HG02970 (cell line): ENCODE data around the gene COL4A2.
"Not testable (repeated sequence)": the region's sequence is repeated elsewhere in the genome, so short reads cannot be mapped to it uniquely, and the experiment has no call there.

ENCODE experiments used
- ATAC-seq: cut with Tn5 transposase; IDR thresholded peaks from one replicate; pipeline ENCODE4 v1.9.1; 2021; ENCODE audit warnings: mild to moderate bottlenecking, moderate library complexity, moderate number of reproducible peaks; ENCODE audit not compliant: unreplicated experiment, low FRiP score

COL4A2 gene

GRCh38 chr13:110305544-110305943 lies 1.5 kb upstream of the COL4A2 start:
- ATAC-seq = no peak

GRCh38 chr13:110305949-110306339 lies 1.1 kb upstream of the COL4A2 start:
- no peak for ATAC-seq

GRCh38 chr13:110306340-110306959 lies 634 bp upstream of the COL4A2 start:
- ATAC-seq = no peak

GRCh38 chr13:110307767-110308655 lies 927 bp downstream of the COL4A2 start:
- no peak for ATAC-seq

GRCh38 chr13:110308656-110309359 lies 1.7 kb downstream of the COL4A2 start:
- no peak for ATAC-seq

- no peak for ATAC-seq
These were observed 2.8 kb downstream of the COL4A2 start for GRCh38 chr13:110309661-110310524.

GRCh38 chr13:110310541-110311442 lies 3.7 kb downstream of the COL4A2 start:
- ATAC-seq = no peak

GRCh38 chr13:110311443-110312338 lies 4.6 kb downstream of the COL4A2 start:
- no peak for ATAC-seq

- no peak for ATAC-seq
These were observed 5.4 kb downstream of the COL4A2 start for GRCh38 chr13:110312339-110313031.

- not testable (repeated sequence) for ATAC-seq
These were observed 6.2 kb downstream of the COL4A2 start for GRCh38 chr13:110313261-110313660.

GRCh38 chr13:110313733-110314132 lies 6.6 kb downstream of the COL4A2 start:
- ATAC-seq = not testable (repeated sequence)

GRCh38 chr13:110314516-110315245 lies 7.6 kb downstream of the COL4A2 start:
- no peak for ATAC-seq

- ATAC-seq = no peak
These were observed 9.1 kb downstream of the COL4A2 start for GRCh38 chr13:110316196-110316595.

GRCh38 chr13:110317093-110317492 lies 10.0 kb downstream of the COL4A2 start:
- no peak for ATAC-seq

GRCh38 chr13:110317496-110318195 lies 10.6 kb downstream of the COL4A2 start:
- no peak for ATAC-seq

- ATAC-seq = no peak
These were observed 11.8 kb downstream of the COL4A2 start for GRCh38 chr13:110318920-110319319.
